Activated CD4-positive, alpha-beta memory T cell treated with anti-CD3 and anti-CD28 coated beads, Interleukin-2, amount 10 ng/mL, durations not matched to agents 7 days and 5 days (primary cell): ENCODE results near the gene DUSP16. TPM values are rescaled to one million over a fixed set of nuclear protein-coding genes. Genes with fewer than 3 reads are reported as not detected.
A peak's percentile ranks its signal among the peaks of the same experiment; 100 is the strongest.
"Not testable (repeated sequence)": the region's sequence is repeated elsewhere in the genome, so short reads cannot be mapped to it uniquely, and the experiment has no call there.

Source experiments
- CTCF ChIA-PET: fragments of 350-600 bp; sonication (Branson Sonifier 250); formaldehyde crosslinking; loops from one replicate; lab custom pipeline; 2021; ENCODE audit warnings: antibody characterized with exemption, inconsistent platforms; lab: Charles Lee
- POLR2A ChIA-PET: fragments of 350-600 bp; sonication (Branson Sonifier 250); formaldehyde crosslinking; loops from one replicate; lab custom pipeline; 2021; ENCODE audit warnings: antibody characterized with exemption; lab: Charles Lee
- DNase-seq: peaks from one replicate; pipeline ENCODE4 v3.0.0-alpha.2; 2020
- H3K27ac Mint-ChIP-seq: one replicate; pipeline ENCODE4 v1.8.0; 2021; ENCODE audit warnings: mild to moderate bottlenecking, mixed read lengths
- H3K27me3 Mint-ChIP-seq: one replicate; pipeline ENCODE4 v1.8.0; 2021; ENCODE audit warnings: mixed read lengths
- H3K36me3 Mint-ChIP-seq: one replicate; pipeline ENCODE4 v1.8.0; 2021; ENCODE audit warnings: low read depth, mixed read lengths
- H3K4me1 Mint-ChIP-seq: one replicate; pipeline ENCODE4 v1.8.0; 2021; ENCODE audit warnings: mixed read lengths
- H3K4me3 Mint-ChIP-seq: one replicate; pipeline ENCODE4 v1.8.0; 2021; ENCODE audit warnings: mild to moderate bottlenecking, mixed read lengths
- H3K9me3 Mint-ChIP-seq: one replicate; pipeline ENCODE4 v1.8.0; 2021; ENCODE audit warnings: mixed read lengths
- total RNA-seq, 2 experiments: library from RNA; stranded (reverse); gene quantifications; one replicate each; pipeline ENCODE4 v1.2.3, GENCODE V29; 2021

Gene DUSP16
- total RNA-seq, 2 experiments from 2014 or later = 77.3 to 85.2 TPM

- not testable (repeated sequence) for DNase-seq, H3K27me3 Mint-ChIP-seq, H3K4me3 Mint-ChIP-seq, H3K9me3 Mint-ChIP-seq
- H3K4me1 Mint-ChIP-seq = peaks cover 88% of the 10 kb centered on the region
- POLR2A ChIA-PET = interaction anchor here (0.5 to 22.6 kb wide), 12 partner anchors 9 to 249 kb away, joined by 3 to 580 read pairs (median 72); partner anchors contain the start of genes BORCS5, CDKN1B and GPR19
- CTCF ChIA-PET = interaction anchor here (2.1 to 4.3 kb wide), 3 partner anchors 31 to 265 kb away, joined by 9 to 23 read pairs (median 16); no protein-coding TSS in a partner anchor
- H3K36me3 Mint-ChIP-seq = peaks cover 78% of the 10 kb centered on the region
- peak overlapping the region; percentile 100 for H3K27ac Mint-ChIP-seq
These were observed 90.4 kb downstream of the DUSP16 start for GRCh38 chr12:12471982-12472961.

GRCh38 chr12:12470751-12471306 lies 91.8 kb downstream of the DUSP16 start:
- no peak overlapping the region for H3K4me3 Mint-ChIP-seq
- H3K27me3 Mint-ChIP-seq = no peaks in the 10 kb centered on the region
- ChIA-PET CTCF (interaction anchor here (0.6 to 1.2 kb wide), 4 partner anchors 92 to 338 kb away, joined by 3 read pairs; partner anchors contain the start of gene DUSP16), POLR2A (interaction anchor here (1.0 to 22.6 kb wide), 9 partner anchors 9 to 250 kb away, joined by 3 to 580 read pairs (median 14); partner anchors contain the start of genes BORCS5 and CDKN1B)
- peaks cover 3% of the 10 kb centered on the region for H3K9me3 Mint-ChIP-seq
- peaks cover 87% of the 10 kb centered on the region for H3K4me1 Mint-ChIP-seq
- peaks cover 73% of the 10 kb centered on the region for H3K36me3 Mint-ChIP-seq
- peak overlapping the region; percentile 74 for H3K27ac Mint-ChIP-seq
- DNase-seq = no peak

DNA sequence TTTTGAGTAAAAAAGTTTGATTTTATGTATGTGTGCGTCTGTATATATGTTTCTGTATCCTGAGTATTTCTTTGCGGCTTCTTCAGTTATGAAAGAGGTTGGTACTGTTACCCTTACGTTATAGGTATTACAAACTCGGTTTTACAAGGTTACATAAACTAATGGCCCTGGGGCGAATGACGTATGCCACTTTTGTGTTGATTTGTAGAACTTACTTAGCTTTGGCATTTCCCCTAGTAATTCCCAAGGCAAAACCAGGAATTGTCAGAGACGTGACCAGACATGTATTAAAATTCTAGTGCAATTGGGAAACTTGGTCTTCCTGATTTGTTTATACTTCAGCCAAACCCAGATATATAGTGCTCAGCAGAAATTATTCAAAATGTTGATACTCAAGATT lies 93.3 kb downstream of the DUSP16 start:
- Mint-ChIP-seq H3K27me3 (no peaks in the 10 kb centered on the region), H3K4me1 (peaks cover 87% of the 10 kb centered on the region), H3K27ac (peak overlapping the region; percentile 97), H3K4me3 (no peak overlapping the region), H3K36me3 (peaks cover 69% of the 10 kb centered on the region), H3K9me3 (peaks cover 3% of the 10 kb centered on the region)
- POLR2A ChIA-PET = interaction anchor here (2.1 to 15.5 kb wide), 4 partner anchors 12 to 84 kb away, joined by 9 to 380 read pairs (median 58); no protein-coding TSS in a partner anchor
- no peak for DNase-seq
- CTCF ChIA-PET = no interaction called here

GRCh38 chr12:12468575-12468974 lies 94.1 kb downstream of the DUSP16 start:
- no peaks in the 10 kb centered on the region for H3K27me3 Mint-ChIP-seq
- no peak overlapping the region for H3K4me3 Mint-ChIP-seq
- peak overlapping the region; percentile 97 for H3K27ac Mint-ChIP-seq
- POLR2A ChIA-PET = interaction anchor here (0.6 to 15.5 kb wide), 9 partner anchors 11 to 334 kb away, joined by 3 to 579 read pairs (median 38); partner anchors contain the start of genes BORCS5 and CDKN1B
- peaks cover 3% of the 10 kb centered on the region for H3K9me3 Mint-ChIP-seq
- H3K36me3 Mint-ChIP-seq = peaks cover 69% of the 10 kb centered on the region
- peaks cover 86% of the 10 kb centered on the region for H3K4me1 Mint-ChIP-seq
- DNase-seq = no peak
- CTCF ChIA-PET = interaction anchor here (1.0 to 4.0 kb wide), 3 partner anchors 12 to 23 kb away, joined by 3 to 34 read pairs (median 3); no protein-coding TSS in a partner anchor

DNA sequence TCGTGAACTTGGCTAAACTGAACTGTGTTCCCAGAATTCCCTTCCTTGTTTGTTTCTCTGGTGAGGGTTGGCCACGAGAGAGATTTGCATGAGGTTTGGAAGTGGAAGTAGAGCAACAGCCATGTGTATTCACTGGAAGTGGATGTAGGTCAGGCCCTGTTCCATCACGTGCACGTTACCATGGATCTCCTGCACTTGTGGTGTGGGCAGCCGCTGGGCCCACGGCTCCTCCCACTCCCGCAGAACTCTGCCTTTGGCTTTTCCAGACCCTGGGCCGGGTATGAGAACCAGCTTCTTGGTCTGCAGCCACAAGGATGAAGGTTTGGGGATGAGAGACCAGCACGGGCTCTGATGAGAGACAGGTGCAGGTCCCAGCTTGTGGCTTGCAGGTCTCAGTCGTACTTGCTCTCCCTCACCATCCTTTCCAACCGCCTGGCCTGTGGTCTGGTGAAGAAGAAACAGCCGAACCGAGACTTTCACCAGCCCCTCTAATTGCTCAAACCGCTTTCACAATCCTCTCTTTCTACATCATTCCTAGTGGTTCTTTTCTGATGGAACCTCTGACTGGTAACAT lies 94.9 kb downstream of the DUSP16 start:
- Mint-ChIP-seq H3K4me1 (peaks cover 87% of the 10 kb centered on the region), H3K27ac (peak overlapping the region; percentile 97), H3K4me3 (peak overlapping the region; percentile 40), H3K9me3 (peaks cover 3% of the 10 kb centered on the region), H3K27me3 (no peaks in the 10 kb centered on the region), H3K36me3 (peaks cover 71% of the 10 kb centered on the region)
- ChIA-PET POLR2A (interaction anchor here (0.6 to 15.5 kb wide), 18 partner anchors 11 to 335 kb away, joined by 3 to 579 read pairs (median 22); partner anchors contain the start of genes BORCS5 and CDKN1B), CTCF (interaction anchor here (0.6 to 4.0 kb wide), 6 partner anchors 11 to 93 kb away, joined by 3 to 34 read pairs (median 4); no protein-coding TSS in a partner anchor)
- DNase-seq = peak; percentile 77

GRCh38 chr12:12467264-12467663 lies 95.4 kb downstream of the DUSP16 start:
- H3K9me3 Mint-ChIP-seq = peaks cover 3% of the 10 kb centered on the region
- peaks cover 91% of the 10 kb centered on the region for H3K4me1 Mint-ChIP-seq
- H3K27ac Mint-ChIP-seq = peak overlapping the region; percentile 97
- H3K27me3 Mint-ChIP-seq = no peaks in the 10 kb centered on the region
- DNase-seq = peak; percentile 50
- peaks cover 72% of the 10 kb centered on the region for H3K36me3 Mint-ChIP-seq
- ChIA-PET POLR2A (interaction anchor here (0.9 to 15.5 kb wide), 19 partner anchors 11 to 270 kb away, joined by 3 to 579 read pairs (median 21); partner anchors contain the start of genes BORCS5, CDKN1B and DUSP16), CTCF (interaction anchor here (0.6 to 4.0 kb wide), 10 partner anchors 8 to 97 kb away, joined by 3 to 34 read pairs (median 6); no protein-coding TSS in a partner anchor)
- H3K4me3 Mint-ChIP-seq = peak overlapping the region; percentile 40

GRCh38 chr12:12466157-12466556 lies 96.5 kb downstream of the DUSP16 start:
- ChIA-PET CTCF (interaction anchor here (1.1 to 4.0 kb wide), 9 partner anchors 9 to 98 kb away, joined by 3 to 34 read pairs (median 7); no protein-coding TSS in a partner anchor), POLR2A (interaction anchor here (0.6 to 15.5 kb wide), 21 partner anchors 10 to 271 kb away, joined by 3 to 579 read pairs (median 14); partner anchors contain the start of genes BORCS5, CDKN1B and DUSP16)
- Mint-ChIP-seq H3K27ac (peak overlapping the region; percentile 97), H3K9me3 (peaks cover 3% of the 10 kb centered on the region), H3K4me3 (peak overlapping the region; percentile 36), H3K4me1 (peaks cover 93% of the 10 kb centered on the region), H3K27me3 (no peaks in the 10 kb centered on the region), H3K36me3 (peaks cover 63% of the 10 kb centered on the region)
- DNase-seq = peak; percentile 75

DNA sequence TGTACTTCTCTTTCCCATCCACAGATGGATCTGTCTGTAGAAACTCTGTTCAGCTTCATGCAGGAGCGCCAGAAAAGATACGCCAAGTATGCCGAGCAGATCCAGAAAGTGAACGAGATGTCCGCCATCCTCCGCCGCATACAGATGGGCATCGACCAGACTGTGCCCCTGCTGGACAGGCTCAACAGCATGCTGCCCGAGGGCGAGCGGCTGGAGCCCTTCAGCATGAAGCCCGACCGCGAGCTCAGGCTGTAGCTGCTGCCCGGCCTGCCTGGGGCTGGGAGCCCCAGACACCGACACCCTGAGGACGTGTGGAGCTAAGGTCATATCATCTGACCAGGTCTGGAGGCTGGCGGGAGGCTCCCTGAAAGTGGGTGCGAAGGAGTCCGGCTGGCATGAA lies 97.1 kb downstream of the DUSP16 start:
- Mint-ChIP-seq H3K36me3 (peaks cover 56% of the 10 kb centered on the region), H3K9me3 (peaks cover 3% of the 10 kb centered on the region), H3K4me1 (peaks cover 93% of the 10 kb centered on the region), H3K27me3 (no peaks in the 10 kb centered on the region), H3K27ac (peak overlapping the region; percentile 97), H3K4me3 (no peak overlapping the region)
- ChIA-PET CTCF (interaction anchor here (0.6 to 4.0 kb wide), 8 partner anchors 9 to 640 kb away, joined by 3 to 34 read pairs (median 10); no protein-coding TSS in a partner anchor), POLR2A (interaction anchor here (0.6 to 15.5 kb wide), 18 partner anchors 9 to 271 kb away, joined by 3 to 579 read pairs (median 18); partner anchors contain the start of genes BORCS5, CDKN1B and DUSP16)
- no peak for DNase-seq

- peak; percentile 44 for DNase-seq
- CTCF ChIA-PET = interaction anchor here (1.6 to 2.7 kb wide), 3 partner anchors 12 to 85 kb away, joined by 5 to 10 read pairs (median 7); no protein-coding TSS in a partner anchor
- POLR2A ChIA-PET = interaction anchor here (0.7 to 15.0 kb wide), 23 partner anchors 11 to 265 kb away, joined by 3 to 579 read pairs (median 4); partner anchors contain the start of gene DUSP16
- Mint-ChIP-seq H3K9me3 (no peaks in the 10 kb centered on the region), H3K27ac (peak overlapping the region; percentile 78), H3K4me3 (no peak overlapping the region), H3K36me3 (peaks cover 33% of the 10 kb centered on the region), H3K27me3 (no peaks in the 10 kb centered on the region), H3K4me1 (peaks cover 86% of the 10 kb centered on the region)
These were observed 100.7 kb downstream of the DUSP16 start for GRCh38 chr12:12461923-12462315.

DNA sequence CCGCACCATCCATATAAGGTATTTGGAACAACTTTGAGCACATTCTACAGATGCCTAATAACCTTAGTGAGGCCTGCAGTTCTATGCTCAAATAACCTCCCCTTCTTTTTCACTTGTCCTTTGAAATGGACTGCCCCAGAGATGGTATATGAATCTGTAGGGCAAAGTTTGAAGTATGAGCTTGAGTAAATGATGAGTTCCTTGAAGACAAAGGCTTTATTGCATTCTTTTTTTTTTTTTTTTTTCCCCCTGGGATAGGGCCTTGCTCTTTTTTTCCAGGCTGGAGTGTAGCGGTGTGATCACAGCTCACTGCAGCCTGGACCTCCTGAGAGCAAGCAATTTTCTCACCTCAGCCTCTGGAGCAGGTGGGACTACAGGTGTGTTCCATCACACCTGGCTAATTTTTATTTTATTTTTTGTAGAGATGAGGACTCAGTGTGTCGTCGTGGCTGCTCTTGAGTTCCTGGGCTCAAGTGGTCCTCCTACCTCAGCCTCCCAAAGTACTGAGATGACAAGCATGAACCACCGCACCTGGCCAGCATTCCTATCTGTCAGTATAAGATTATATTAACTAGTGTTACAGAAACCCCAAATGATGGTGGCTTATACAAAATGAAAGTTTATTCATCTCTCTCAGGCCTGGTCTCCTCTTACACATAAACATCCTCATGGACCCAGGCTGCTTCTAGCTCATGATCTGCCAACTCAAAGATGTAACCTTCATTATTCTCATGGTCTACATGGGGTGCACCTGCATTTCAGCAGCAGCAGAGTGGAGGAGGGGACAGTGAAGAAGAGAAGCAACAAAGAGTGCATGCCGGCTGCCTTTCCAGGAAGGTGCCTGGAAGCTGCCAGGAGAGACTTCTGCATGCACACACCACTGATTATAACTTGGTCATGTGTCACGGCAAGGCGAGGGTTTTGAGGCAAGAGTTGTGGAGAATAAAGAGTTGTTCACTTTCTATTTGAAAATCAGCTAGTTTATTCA lies 101.4 kb downstream of the DUSP16 start:
- Mint-ChIP-seq H3K9me3 (no peaks in the 10 kb centered on the region), H3K4me1 (peaks cover 87% of the 10 kb centered on the region), H3K27ac (peak overlapping the region; percentile 78), H3K27me3 (no peaks in the 10 kb centered on the region), H3K4me3 (peak overlapping the region; percentile 21), H3K36me3 (peaks cover 29% of the 10 kb centered on the region)
- peak; percentile 41 for DNase-seq
- ChIA-PET POLR2A (interaction anchor here (0.6 to 15.0 kb wide), 23 partner anchors 11 to 266 kb away, joined by 3 to 579 read pairs (median 4); partner anchors contain the start of gene DUSP16), CTCF (interaction anchor here (0.7 to 2.7 kb wide), 4 partner anchors 13 to 275 kb away, joined by 3 to 10 read pairs (median 6); no protein-coding TSS in a partner anchor)
